ENCODE results near the gene GM2A.
A peak's percentile ranks its signal among the peaks of the same experiment; 100 is the strongest.
"Not testable (repeated sequence)": the region's sequence is repeated elsewhere in the genome, so short reads cannot be mapped to it uniquely, and the experiment has no call there.

The GM2A gene

GRCh38 chr5:151228986-151229385 lies 24.0 kb upstream of the GM2A start:
- DNase-seq (ENCODE audit: low spot score), result no peak

GRCh38 chr5:151230048-151230680 lies 22.8 kb upstream of the GM2A start:
- DNase-seq (ENCODE audit: low spot score), result no peak

- DNase-seq (ENCODE audit: low spot score), result no peak
These were observed 21.6 kb upstream of the GM2A start for GRCh38 chr5:151231359-151231758.

DNA sequence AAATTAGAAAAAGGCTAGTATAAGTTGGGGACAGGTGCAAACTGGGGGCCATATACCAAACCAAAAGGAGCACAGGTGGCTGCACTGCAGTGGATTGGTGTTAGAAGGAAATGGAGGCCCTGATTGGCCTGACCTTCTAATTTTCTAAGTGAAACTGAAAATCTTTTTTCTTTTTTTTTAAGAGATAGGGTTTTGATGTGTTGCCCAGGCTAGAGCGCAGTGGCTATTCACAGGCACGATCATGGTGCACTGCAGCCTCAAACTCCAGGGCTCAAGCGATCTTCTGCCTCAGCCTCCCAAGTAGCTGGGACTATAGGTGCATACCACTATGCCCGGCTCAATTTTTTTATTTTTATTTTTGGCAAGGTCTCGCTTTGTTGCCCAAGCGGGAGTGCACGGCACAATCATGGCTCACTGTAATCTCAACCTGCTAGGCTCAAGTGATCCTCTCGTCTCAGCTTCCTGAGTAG lies 19.3 kb upstream of the GM2A start:
- DNase-seq (ENCODE audit: low spot score), result no peak

DNA sequence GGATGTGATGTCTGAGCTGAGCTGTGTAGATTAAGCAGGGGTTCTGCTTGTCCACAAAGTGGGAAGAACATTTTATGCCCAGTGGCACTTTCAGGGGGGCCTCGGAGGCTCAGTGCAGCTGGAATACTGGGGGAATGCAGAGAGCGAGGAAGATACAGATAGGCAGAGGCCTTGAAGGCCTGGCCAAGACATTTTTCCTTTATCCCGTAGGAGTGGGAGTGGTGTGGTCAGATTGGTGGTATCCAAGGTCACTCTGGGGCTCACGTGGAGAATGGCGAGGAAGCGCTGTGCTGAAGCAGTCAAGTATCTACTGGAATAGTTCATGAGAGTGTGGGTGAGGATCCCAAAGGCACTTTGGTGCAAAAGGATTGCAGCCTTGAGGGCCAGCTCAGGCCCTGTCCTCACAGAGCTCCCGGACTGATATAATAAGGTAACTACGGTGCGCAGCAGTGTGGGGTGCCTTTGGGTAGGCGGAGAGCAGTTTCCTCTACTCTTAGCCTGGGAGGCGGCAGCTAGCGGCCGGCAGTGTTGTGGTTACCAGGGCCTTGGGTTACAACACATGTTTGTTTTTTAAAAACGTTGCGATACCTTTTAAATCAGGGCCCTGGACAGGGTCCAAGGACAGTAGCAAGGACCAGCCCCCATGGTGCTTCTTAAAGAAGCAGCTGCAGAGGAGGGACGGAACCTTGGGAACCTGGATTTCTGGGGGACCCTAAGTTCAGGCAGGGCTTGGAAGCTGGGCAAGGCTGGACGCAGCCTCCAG lies 18.3 kb upstream of the GM2A start:
- DNase-seq (ENCODE audit: low spot score), result peak; percentile 40

GRCh38 chr5:151235239-151235571 lies 17.8 kb upstream of the GM2A start:
- not testable (repeated sequence) for DNase-seq (ENCODE audit: low spot score)

- DNase-seq (ENCODE audit: low spot score), result no peak
These were observed 16.1 kb upstream of the GM2A start for GRCh38 chr5:151236888-151237287.

GRCh38 chr5:151237685-151238084 lies 15.3 kb upstream of the GM2A start:
- DNase-seq (ENCODE audit: low spot score), result no peak

DNA sequence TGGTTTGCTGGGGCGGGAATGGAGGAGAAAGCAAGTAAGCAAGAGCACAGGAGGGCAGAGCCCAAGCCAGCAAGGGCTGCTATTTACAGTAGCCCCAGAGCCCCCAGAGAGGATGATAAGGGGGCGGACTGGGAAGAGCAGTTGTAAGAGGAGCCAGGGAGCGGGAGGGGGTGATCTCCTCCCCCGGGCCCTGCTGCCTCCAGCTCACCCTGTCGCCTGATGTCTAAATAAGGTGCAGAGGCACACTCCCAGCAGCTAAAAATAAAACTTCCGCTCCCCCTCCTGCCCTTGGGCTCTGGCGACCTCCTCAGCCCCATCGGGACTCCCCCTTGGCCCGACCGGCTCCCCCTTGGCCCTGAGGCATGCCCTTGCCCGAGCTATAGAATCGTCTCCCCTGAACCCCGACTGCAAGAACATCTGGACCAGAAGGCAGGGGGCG lies 14.7 kb upstream of the GM2A start:
- no peak for DNase-seq (ENCODE audit: low spot score)

- peak; percentile 80 for DNase-seq (ENCODE audit: low spot score)
These were observed 13.6 kb upstream of the GM2A start for GRCh38 chr5:151239237-151239861.

DNA sequence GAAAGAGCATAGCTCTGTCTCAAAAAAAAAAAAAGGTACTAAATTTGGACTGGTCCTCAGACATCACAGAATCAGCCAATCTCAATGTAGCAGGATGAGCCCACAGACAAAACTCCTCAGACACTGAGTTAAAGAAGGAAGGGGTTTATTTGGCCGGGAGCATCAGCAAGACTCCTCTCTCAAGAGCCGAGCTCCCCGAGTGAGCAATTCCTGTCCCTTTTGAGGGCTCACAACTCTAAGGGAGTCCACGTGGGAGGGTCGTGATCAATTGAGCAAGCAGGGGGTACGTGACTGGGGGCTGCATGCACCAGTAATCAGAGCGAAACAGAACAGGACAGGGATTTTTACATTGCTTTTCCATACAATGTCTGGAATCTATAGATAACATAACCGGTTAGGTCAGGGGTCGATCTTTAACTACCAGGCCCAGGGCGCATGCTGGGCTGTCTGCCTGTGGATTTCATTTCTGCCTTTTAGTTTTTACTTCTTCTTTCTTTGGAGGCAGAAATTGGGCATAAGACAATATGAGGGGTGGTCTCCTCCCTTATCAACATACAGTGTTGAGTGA lies 12.6 kb upstream of the GM2A start:
- DNase-seq (ENCODE audit: low spot score), result not testable (repeated sequence)

- DNase-seq (ENCODE audit: low spot score), result no peak
These were observed 11.9 kb upstream of the GM2A start for GRCh38 chr5:151240924-151241635.

DNA sequence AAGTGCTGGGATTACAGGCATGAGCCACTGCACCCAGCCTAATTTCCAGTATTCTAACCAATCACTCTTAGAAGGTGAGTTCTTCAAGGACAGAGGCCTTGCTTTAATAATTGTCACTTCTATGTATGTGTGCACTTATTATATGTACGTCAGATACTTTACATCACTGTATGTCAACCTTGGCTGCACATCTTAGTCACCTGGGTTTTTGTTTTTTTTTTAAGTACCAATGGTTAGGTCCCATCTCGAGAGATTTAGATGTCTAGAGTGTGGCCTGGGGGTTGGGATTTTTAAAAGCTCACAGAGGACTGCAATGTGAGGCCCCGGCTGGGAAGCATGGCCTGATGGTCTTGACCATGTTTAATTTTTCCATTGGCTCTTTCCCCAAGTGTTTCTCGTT lies 9.9 kb upstream of the GM2A start:
- no peak for DNase-seq (ENCODE audit: low spot score)

DNA sequence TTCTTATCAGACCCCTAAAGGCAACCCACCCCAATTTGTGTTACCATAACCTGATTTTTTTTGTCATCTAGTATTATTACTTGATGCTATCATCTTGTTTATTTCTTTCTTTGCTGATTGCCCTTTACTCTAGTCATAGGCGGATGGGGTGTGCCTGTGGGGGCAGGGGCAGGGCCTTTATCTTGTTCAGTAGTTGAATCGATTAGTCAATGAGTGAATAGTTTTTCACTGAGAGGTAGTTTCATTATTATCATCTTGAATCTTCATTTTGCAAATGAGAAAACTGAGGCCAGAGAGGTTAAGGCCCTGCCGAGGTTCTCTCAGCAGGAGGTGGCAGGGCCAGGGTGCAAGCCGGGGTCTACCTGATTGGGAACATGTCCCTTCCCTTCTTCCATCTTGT lies 9.4 kb upstream of the GM2A start:
- DNase-seq (ENCODE audit: low spot score), result no peak

DNA sequence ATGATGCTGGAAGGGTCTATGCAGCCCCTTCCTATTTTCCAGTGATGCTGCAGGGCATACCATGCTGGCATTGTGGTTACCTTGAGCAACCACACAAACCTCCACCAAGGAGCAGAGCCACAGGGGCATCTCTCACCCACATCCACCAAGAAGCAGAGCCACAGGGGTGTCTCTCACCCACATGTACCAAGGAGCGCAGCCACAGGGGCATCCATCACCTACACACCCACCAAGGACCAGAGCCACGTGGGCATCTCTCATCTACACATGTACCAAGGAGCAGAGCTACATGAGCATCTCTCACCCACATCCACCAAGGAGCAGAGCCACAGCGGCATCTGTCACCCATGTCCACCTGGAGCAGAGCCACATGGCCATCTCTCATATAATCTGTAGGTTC lies 8.8 kb upstream of the GM2A start:
- DNase-seq (ENCODE audit: low spot score), result no peak

DNA sequence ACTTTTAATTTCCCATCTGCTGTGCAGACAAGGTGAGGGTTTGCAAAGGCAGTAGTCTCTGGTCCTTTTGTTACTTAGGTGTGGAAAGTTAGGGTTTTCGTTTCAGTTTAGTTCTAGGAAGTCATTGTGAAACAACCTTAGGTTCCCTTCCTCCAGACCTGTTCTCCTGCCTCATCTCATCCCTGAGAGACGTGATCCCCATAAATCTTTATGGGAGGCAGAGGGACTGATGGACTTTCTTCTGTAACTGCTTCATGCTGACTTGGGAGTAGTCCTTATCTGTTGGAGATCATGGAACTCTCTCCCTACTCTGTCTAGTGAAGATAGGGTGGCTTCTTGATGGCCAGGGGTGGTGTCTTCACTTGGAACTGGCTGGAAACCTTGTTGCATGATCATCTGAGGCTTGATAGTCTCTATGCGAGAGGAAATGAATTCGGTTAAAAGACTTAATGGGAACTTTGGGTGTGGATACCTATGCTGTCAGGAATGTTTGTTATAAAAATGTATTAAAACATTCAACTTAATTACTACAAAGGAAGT lies 7.2 kb upstream of the GM2A start:
- no peak for DNase-seq (ENCODE audit: low spot score)

GRCh38 chr5:151248651-151249050 lies 4.3 kb upstream of the GM2A start:
- DNase-seq (ENCODE audit: low spot score), result no peak

- DNase-seq (ENCODE audit: low spot score), result no peak
These were observed 3.7 kb upstream of the GM2A start for GRCh38 chr5:151249281-151249680.

DNA sequence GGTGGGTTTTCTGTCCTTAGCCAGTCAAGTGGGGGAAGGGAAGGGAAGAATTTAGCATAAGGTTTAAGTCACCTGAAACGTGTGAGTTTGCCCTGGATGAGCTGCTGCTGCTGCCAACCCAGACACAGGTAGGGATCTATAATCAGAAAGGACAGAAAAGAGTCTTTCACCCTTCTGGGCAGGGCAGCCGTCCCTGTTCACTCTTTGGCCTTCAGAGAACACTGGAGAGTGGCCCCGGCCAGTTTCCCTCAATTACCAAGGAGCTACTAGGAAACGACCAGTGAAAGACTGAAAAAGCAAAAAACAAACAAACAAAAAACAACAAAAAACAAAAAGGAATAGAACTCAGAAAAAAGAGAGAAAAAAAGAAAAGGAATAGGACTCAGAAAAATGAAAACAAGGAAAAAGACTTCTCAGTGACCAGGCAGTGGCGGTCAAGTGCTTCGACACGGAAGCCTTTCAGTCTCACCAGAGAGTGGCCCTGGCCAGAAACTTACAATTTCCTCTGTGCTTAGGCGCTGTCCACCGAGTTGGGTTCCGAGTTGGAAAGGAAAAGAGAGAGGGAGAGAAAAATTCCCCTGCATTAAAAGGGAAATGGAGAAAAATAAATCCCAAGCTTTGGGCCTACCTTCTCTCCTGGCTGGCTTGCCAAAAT lies 2.5 kb upstream of the GM2A start:
- no peak for DNase-seq (ENCODE audit: low spot score)

GRCh38 chr5:151251001-151251551 lies 1.9 kb upstream of the GM2A start:
- no peak for DNase-seq (ENCODE audit: low spot score)

DNA sequence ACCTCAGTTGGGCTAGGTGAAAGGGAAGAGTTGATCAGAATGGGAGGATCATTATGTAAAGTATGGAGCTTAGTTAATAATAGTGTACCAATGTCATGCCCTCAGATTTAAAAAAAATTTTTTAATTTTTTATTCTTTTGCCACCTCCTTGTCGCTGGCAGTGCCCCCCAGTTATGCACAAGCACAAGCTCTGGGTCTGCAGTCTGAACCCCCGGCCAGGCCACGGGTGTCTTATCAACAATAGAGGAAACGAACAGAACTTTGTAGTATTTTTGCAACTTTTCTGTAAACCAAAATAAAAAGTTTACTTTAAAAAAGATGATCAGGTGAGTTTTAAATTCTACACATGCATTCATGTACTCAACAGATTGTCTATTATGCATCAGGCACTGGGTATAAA lies 1.4 kb upstream of the GM2A start:
- DNase-seq (ENCODE audit: low spot score), result no peak
